Neural progenitor cell (in vitro differentiated cells): ENCODE data around the gene RUFY4. TPM values are rescaled to one million over a fixed set of nuclear protein-coding genes. Genes with fewer than 3 reads are reported as not detected.

Experiments
- DNase-seq: peaks from one replicate; pipeline ENCODE4 v3.0.0-alpha.2; 2016; ENCODE audit warnings: low spot score
- H2AFZ ChIP-seq: fragments of 200-600 bp; sonication (generic); replicated peaks from 2 replicates; pipeline ENCODE4 v1.6.1; 2016; ENCODE audit warnings: antibody characterized with exemption
- H3F3A ChIP-seq: fragments of 200-600 bp; sonication (generic); 2 replicates; pipeline ENCODE4 v1.6.1; 2016; ENCODE audit warnings: antibody characterized with exemption, low read depth
- H3K27ac ChIP-seq: fragments of 200-600 bp; sonication (generic); 2 replicates; pipeline ENCODE4 v1.5.1; 2016; ENCODE audit warnings: mild to moderate bottlenecking
- H3K27me3 ChIP-seq: fragments of 200-600 bp; sonication (generic); 2 replicates; pipeline ENCODE4 v1.6.1; 2016; ENCODE audit warnings: mild to moderate bottlenecking, moderate library complexity
- H3K36me3 ChIP-seq: fragments of 200-600 bp; sonication (generic); 2 replicates; pipeline ENCODE4 v1.5.1; 2016
- H3K4me1 ChIP-seq: fragments of 200-600 bp; sonication (generic); 2 replicates; pipeline ENCODE4 v1.6.1; 2016; ENCODE audit warnings: mixed run types
- H3K4me2 ChIP-seq: fragments of 200-600 bp; sonication (generic); 2 replicates; pipeline ENCODE4 v1.6.1; 2016
- H3K4me3 ChIP-seq: fragments of 200-600 bp; sonication (generic); 2 replicates; pipeline ENCODE4 v1.5.1; 2016
- H3K79me2 ChIP-seq: fragments of 200-600 bp; sonication (generic); 2 replicates; pipeline ENCODE4 v1.6.1; 2016; ENCODE audit warnings: low read depth
- H3K9ac ChIP-seq: fragments of 200-600 bp; sonication (generic); 2 replicates; pipeline ENCODE4 v1.6.1; 2016
- H3K9me3 ChIP-seq: fragments of 200-600 bp; sonication (generic); 2 replicates; pipeline ENCODE4 v1.5.1; 2016; ENCODE audit warnings: low read depth
- H4K20me1 ChIP-seq: fragments of 200-600 bp; sonication (generic); 2 replicates; pipeline ENCODE4 v1.6.1; 2016; ENCODE audit warnings: low read depth
- H3K27ac Mint-ChIP-seq: 3 replicates; pipeline ENCODE4 v1.8.0; 2021; ENCODE audit warnings: mixed read lengths
- H3K27me3 Mint-ChIP-seq: 2 replicates; pipeline ENCODE4 v1.8.0; 2022; ENCODE audit warnings: low read depth, mild to moderate bottlenecking, inconsistent platforms, moderate library complexity, mixed read lengths; ENCODE audit not compliant: insufficient read depth
- H3K36me3 Mint-ChIP-seq: 3 replicates; pipeline ENCODE4 v1.8.0; 2021; ENCODE audit warnings: mixed read lengths
- H3K4me1 Mint-ChIP-seq: 3 replicates; pipeline ENCODE4 v1.8.0; 2021; ENCODE audit warnings: mixed read lengths
- H3K4me3 Mint-ChIP-seq: 3 replicates; pipeline ENCODE4 v1.8.0; 2021; ENCODE audit warnings: mild to moderate bottlenecking, moderate library complexity, mixed read lengths
- H3K9me3 Mint-ChIP-seq: 3 replicates; pipeline ENCODE4 v1.8.0; 2020; ENCODE audit warnings: mixed read lengths
- EZH2 ChIP-seq: fragments of 200-600 bp; sonication (generic); IDR thresholded peaks from 2 replicates; pipeline ENCODE4 v1.6.1; 2017; ENCODE audit warnings: antibody characterized with exemption, mild to moderate bottlenecking, moderate library complexity
- EZH2phosphoT487 ChIP-seq: fragments of 200-600 bp; sonication (generic); IDR thresholded peaks from 2 replicates; pipeline ENCODE4 v1.6.1; 2017; ENCODE audit warnings: antibody characterized with exemption
- total RNA-seq: library from RNA; depleted of rRNA; stranded (reverse); fragments of >200 nt; gene quantifications from 2 replicates; pipeline ENCODE4 v1.2.3, GENCODE V29; 2015; ENCODE audit warnings: low replicate concordance
- TF ChIP-seq, protein P1 (sequence below): fragments of 200-600 bp; sonication (generic); IDR thresholded peaks from 2 replicates; pipeline ENCODE4 v1.5.1; 2017; ENCODE audit warnings: antibody characterized with exemption, mild to moderate bottlenecking

RUFY4 gene
- total RNA-seq, 1 donor from 2014 or later = not detected

DNA sequence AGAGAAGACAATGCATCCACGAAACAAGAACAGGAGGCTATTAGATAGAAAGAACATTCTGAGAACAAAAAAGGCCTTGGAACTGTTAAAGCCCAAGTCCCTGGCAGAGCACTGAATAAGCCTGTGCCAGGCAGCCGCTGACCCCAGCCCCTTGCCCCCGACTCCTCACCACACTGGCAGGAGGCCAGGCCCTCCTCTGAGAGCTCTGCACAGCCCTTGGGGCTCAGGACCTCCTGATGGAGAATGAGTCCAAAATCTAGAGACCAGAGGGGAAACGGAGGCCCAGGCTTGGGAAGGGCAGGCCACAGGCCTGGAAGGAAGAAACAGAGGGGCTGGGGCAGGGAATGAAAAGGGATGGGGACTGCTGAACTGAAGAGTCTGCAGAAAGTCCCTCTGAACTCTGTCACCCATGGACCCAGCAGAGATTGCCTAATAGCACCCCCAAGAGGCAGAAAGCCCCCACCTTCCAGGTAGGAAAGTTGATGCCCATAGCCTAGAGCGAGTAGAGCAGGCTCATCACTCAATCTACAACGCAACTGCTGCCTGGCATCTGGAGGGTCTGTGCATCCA is 48.0 kb upstream of the RUFY4 start:
- no peak overlapping the region for H3K4me3 Mint-ChIP-seq
- H3K4me2 ChIP-seq = no peak overlapping the region
- H3K9me3 Mint-ChIP-seq = no peaks in the 10 kb centered on the region
- H3K4me3 ChIP-seq = no peak overlapping the region
- no peak overlapping the region for H2AFZ ChIP-seq
- TF ChIP-seq, protein P1, sequence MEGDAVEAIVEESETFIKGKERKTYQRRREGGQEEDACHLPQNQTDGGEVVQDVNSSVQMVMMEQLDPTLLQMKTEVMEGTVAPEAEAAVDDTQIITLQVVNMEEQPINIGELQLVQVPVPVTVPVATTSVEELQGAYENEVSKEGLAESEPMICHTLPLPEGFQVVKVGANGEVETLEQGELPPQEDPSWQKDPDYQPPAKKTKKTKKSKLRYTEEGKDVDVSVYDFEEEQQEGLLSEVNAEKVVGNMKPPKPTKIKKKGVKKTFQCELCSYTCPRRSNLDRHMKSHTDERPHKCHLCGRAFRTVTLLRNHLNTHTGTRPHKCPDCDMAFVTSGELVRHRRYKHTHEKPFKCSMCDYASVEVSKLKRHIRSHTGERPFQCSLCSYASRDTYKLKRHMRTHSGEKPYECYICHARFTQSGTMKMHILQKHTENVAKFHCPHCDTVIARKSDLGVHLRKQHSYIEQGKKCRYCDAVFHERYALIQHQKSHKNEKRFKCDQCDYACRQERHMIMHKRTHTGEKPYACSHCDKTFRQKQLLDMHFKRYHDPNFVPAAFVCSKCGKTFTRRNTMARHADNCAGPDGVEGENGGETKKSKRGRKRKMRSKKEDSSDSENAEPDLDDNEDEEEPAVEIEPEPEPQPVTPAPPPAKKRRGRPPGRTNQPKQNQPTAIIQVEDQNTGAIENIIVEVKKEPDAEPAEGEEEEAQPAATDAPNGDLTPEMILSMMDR = no peak
- TF ChIP-seq EZH2phosphoT487 (no peak), EZH2 (no peak)
- H3K27me3 Mint-ChIP-seq = peaks cover 7% of the 10 kb centered on the region
- H3K27ac Mint-ChIP-seq = peak overlapping the region; percentile 87
- no peaks in the 10 kb centered on the region for H3K36me3 ChIP-seq
- H3K27me3 ChIP-seq = no peaks in the 10 kb centered on the region
- no peaks in the 10 kb centered on the region for H4K20me1 ChIP-seq
- peaks cover 30% of the 10 kb centered on the region for H3K4me1 ChIP-seq
- peaks cover 72% of the 10 kb centered on the region for H3K4me1 Mint-ChIP-seq
- no peaks in the 10 kb centered on the region for H3K79me2 ChIP-seq
- no peaks in the 10 kb centered on the region for H3K9me3 ChIP-seq
- H3K36me3 Mint-ChIP-seq = no peaks in the 10 kb centered on the region
- no peak overlapping the region for H3K9ac ChIP-seq
- DNase-seq = no peak
- H3K27ac ChIP-seq = no peak overlapping the region
- H3F3A ChIP-seq = peaks cover 11% of the 10 kb centered on the region

DNA sequence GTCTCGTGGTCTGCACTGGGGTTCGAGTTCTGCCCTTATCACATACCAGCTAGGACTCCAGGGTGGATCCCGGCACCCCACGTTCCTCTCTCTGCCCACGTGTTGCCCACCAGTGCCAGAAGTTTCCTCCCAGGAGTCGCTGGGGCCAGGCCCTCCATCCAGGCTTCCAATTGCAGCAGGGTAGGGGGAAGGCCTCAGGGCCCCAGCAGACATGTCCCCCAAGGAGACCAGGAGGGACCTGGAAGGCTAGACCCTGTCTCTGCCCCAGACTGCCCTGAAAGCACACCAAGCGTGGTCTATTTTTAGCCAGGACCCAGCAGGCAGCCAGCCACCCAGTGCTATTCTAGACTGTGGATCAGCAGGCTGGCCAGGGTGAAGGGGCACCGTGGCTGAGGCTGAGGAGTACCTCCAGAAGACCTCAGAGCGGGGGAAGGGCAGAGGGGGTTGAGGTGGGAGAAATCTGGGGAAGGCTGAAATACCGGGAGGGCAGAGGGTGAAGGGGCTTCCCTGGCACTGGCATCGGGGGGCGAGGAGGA is 47.4 kb upstream of the RUFY4 start:
- Mint-ChIP-seq H3K4me1 (peaks cover 68% of the 10 kb centered on the region), H3K27ac (peak overlapping the region; percentile 97), H3K4me3 (no peak overlapping the region), H3K27me3 (peaks cover 9% of the 10 kb centered on the region), H3K9me3 (no peaks in the 10 kb centered on the region), H3K36me3 (no peaks in the 10 kb centered on the region)
- Histone ChIP-seq H3F3A (peaks cover 10% of the 10 kb centered on the region), H3K36me3 (no peaks in the 10 kb centered on the region), H3K27me3 (no peaks in the 10 kb centered on the region), H3K9ac (no peak overlapping the region), H3K4me2 (no peak overlapping the region), H3K4me1 (peaks cover 26% of the 10 kb centered on the region), H3K4me3 (no peak overlapping the region), H3K79me2 (no peaks in the 10 kb centered on the region), H3K27ac (no peak overlapping the region), H4K20me1 (no peaks in the 10 kb centered on the region), H3K9me3 (no peaks in the 10 kb centered on the region), H2AFZ (no peak overlapping the region)
- TF ChIP-seq, protein P1 = no peak
- TF ChIP-seq EZH2 (no peak), EZH2phosphoT487 (no peak)
- no peak for DNase-seq

DNA sequence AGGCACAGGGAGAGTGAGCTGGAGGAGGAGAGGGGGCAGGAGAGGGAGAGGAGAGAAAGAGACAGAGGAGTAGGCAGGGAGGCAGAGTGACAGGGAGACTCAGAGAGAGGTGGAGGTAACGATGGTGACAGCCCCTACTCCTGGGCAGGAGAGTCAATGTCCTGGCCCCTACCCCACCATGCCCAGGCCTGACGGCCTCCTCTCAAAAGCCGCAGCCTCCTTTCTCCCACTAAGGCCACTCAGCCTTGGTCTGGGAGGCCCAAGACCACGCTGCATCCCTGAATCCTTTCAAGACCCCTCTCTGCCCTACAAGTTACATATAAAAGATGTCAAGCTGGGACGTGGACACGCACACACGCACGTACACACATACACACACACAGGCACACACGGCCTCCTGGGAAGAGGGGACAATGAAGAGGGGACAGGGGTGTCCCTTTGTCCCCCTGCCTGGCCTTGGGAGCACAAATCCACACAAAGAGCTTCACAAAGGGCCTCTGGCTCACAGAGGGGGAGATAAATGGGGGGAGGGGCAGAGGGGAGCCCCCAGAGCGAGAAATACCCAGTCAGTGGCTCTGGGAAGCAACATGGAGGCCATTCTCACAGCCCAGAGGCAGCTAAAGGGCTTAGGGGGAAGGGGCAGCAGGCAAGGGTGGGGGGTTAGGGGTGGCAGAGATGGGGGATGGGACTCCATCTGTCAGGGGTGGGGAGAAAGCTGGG is 46.8 kb upstream of the RUFY4 start:
- H3K4me1 ChIP-seq = peaks cover 25% of the 10 kb centered on the region
- H3K4me3 ChIP-seq = no peak overlapping the region
- Mint-ChIP-seq H3K9me3 (no peaks in the 10 kb centered on the region), H3K4me3 (no peak overlapping the region), H3K36me3 (no peaks in the 10 kb centered on the region), H3K27me3 (peaks cover 9% of the 10 kb centered on the region), H3K27ac (peak overlapping the region; percentile 97), H3K4me1 (peaks cover 65% of the 10 kb centered on the region)
- no peaks in the 10 kb centered on the region for H3K79me2 ChIP-seq
- H3K4me2 ChIP-seq = peak overlapping the region; percentile 22
- H3F3A ChIP-seq = peaks cover 10% of the 10 kb centered on the region
- no peaks in the 10 kb centered on the region for H3K9me3 ChIP-seq
- H4K20me1 ChIP-seq = no peaks in the 10 kb centered on the region
- H3K27ac ChIP-seq = no peak overlapping the region
- no peaks in the 10 kb centered on the region for H3K36me3 ChIP-seq
- TF ChIP-seq EZH2phosphoT487 = no peak
- TF ChIP-seq, protein P1 = no peak
- TF ChIP-seq EZH2 = no peak
- H2AFZ ChIP-seq = peak overlapping the region; percentile 93
- no peak overlapping the region for H3K9ac ChIP-seq
- no peaks in the 10 kb centered on the region for H3K27me3 ChIP-seq
- DNase-seq = peak; percentile 25
